ENCODE measurements around the gene NOP58.

Gene NOP58, protein sequence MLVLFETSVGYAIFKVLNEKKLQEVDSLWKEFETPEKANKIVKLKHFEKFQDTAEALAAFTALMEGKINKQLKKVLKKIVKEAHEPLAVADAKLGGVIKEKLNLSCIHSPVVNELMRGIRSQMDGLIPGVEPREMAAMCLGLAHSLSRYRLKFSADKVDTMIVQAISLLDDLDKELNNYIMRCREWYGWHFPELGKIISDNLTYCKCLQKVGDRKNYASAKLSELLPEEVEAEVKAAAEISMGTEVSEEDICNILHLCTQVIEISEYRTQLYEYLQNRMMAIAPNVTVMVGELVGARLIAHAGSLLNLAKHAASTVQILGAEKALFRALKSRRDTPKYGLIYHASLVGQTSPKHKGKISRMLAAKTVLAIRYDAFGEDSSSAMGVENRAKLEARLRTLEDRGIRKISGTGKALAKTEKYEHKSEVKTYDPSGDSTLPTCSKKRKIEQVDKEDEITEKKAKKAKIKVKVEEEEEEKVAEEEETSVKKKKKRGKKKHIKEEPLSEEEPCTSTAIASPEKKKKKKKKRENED

DNA sequence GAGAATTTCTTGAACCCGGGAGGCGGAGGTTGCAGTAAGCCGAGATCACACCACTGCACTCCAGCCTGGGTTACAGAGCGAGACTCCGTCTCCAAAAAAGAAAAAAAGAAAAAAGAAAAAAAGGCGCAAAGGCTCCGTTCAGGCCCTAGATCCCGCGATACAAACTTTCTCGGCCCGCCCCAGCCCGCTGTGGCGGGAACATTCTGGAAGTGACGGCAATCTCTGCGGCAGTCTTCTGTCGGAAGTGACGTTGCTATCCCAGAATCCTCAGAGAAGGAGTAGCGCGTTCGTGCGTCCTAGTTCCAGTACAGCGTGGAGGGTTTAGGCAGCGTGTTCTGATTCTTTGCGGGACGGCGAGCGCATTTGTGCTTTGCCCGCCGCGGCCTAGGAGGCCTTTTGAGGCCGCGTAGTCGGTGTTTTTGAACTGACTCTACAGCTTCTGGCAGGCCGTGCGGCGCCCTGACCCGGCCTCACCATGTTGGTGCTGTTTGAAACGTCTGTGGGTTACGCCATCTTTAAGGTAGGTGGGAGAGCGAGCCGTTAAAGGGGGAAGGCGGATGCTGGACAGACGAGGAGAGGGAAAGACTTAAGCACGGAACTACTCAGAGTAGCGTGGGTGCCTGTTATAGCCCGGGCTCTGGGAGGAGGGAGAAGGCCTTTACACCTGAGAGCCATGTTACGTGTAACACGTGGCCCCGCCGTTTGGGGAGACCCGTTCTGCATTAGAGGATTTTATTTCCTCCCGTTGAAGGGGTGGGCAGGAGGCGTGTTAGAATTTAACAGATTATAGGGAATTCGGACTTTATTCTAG is at the start of gene NOP58:
NOP58 (plus strand) TSS at position 297 of the 811 bp plus-strand sequence; CDS start at position 476, 179 bp downstream.
- ATAC-seq = peak; percentile 96
- TF ChIP-seq ZNF565 (CRISPR knock-in tag; conservative IDR thresholded peaks at IDR 0.05; ENCODE audit: low read depth) = no peak
- TF ChIP-seq, protein P1, sequence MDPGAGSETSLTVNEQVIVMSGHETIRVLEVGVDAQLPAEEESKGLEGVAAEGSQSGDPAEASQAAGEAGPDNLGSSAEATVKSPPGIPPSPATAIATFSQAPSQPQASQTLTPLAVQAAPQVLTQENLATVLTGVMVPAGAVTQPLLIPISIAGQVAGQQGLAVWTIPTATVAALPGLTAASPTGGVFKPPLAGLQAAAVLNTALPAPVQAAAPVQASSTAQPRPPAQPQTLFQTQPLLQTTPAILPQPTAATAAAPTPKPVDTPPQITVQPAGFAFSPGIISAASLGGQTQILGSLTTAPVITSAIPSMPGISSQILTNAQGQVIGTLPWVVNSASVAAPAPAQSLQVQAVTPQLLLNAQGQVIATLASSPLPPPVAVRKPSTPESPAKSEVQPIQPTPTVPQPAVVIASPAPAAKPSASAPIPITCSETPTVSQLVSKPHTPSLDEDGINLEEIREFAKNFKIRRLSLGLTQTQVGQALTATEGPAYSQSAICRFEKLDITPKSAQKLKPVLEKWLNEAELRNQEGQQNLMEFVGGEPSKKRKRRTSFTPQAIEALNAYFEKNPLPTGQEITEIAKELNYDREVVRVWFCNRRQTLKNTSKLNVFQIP (CRISPR knock-in tag; IDR thresholded peaks at IDR 0.05; ENCODE audit: borderline replicate concordance, low read depth) = 0 out of 2 replicates have a peak, but pooled peaks have one; percentile 47
- TF ChIP-seq, protein P2, sequence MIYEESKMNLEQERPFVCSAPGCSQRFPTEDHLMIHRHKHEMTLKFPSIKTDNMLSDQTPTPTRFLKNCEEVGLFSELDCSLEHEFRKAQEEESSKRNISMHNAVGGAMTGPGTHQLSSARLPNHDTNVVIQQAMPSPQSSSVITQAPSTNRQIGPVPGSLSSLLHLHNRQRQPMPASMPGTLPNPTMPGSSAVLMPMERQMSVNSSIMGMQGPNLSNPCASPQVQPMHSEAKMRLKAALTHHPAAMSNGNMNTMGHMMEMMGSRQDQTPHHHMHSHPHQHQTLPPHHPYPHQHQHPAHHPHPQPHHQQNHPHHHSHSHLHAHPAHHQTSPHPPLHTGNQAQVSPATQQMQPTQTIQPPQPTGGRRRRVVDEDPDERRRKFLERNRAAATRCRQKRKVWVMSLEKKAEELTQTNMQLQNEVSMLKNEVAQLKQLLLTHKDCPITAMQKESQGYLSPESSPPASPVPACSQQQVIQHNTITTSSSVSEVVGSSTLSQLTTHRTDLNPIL (CRISPR knock-in tag; IDR thresholded peaks at IDR 0.05; ENCODE audit: low read depth) = no peak
- TF ChIP-seq, protein P3, sequence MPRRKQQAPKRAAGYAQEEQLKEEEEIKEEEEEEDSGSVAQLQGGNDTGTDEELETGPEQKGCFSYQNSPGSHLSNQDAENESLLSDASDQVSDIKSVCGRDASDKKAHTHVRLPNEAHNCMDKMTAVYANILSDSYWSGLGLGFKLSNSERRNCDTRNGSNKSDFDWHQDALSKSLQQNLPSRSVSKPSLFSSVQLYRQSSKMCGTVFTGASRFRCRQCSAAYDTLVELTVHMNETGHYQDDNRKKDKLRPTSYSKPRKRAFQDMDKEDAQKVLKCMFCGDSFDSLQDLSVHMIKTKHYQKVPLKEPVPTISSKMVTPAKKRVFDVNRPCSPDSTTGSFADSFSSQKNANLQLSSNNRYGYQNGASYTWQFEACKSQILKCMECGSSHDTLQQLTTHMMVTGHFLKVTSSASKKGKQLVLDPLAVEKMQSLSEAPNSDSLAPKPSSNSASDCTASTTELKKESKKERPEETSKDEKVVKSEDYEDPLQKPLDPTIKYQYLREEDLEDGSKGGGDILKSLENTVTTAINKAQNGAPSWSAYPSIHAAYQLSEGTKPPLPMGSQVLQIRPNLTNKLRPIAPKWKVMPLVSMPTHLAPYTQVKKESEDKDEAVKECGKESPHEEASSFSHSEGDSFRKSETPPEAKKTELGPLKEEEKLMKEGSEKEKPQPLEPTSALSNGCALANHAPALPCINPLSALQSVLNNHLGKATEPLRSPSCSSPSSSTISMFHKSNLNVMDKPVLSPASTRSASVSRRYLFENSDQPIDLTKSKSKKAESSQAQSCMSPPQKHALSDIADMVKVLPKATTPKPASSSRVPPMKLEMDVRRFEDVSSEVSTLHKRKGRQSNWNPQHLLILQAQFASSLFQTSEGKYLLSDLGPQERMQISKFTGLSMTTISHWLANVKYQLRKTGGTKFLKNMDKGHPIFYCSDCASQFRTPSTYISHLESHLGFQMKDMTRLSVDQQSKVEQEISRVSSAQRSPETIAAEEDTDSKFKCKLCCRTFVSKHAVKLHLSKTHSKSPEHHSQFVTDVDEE (CRISPR knock-in tag; IDR thresholded peaks at IDR 0.05) = no peak

DNA sequence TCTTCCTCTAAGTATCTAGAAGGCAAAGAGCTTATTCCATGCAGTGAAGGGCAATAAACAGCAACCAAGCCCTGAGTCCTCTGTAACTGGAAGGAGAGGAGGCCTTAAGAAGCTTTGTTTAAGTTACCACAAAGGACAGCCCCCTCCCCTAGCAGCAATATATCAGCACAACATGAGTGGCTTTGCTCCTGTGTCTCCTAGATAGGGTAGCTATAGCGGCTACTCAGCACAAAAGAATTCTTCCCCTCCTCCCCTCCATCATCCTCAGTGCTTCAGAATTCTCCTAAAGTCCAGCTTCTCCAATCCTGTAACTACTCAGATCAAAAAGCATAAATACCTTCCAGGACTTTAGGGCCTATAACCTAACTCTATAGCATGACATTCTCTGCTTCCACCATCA is 43.7 kb upstream of the NOP58 start:
- TF ChIP-seq, protein P4, sequence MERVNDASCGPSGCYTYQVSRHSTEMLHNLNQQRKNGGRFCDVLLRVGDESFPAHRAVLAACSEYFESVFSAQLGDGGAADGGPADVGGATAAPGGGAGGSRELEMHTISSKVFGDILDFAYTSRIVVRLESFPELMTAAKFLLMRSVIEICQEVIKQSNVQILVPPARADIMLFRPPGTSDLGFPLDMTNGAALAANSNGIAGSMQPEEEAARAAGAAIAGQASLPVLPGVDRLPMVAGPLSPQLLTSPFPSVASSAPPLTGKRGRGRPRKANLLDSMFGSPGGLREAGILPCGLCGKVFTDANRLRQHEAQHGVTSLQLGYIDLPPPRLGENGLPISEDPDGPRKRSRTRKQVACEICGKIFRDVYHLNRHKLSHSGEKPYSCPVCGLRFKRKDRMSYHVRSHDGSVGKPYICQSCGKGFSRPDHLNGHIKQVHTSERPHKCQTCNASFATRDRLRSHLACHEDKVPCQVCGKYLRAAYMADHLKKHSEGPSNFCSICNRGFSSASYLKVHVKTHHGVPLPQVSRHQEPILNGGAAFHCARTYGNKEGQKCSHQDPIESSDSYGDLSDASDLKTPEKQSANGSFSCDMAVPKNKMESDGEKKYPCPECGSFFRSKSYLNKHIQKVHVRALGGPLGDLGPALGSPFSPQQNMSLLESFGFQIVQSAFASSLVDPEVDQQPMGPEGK (CRISPR knock-in tag; IDR thresholded peaks at IDR 0.05; ENCODE audit: borderline replicate concordance) = no peak
- TF ChIP-seq PPARA (CRISPR knock-in tag; IDR thresholded peaks at IDR 0.05; ENCODE audit: borderline replicate concordance) (no peak), RARB (CRISPR knock-in tag; IDR thresholded peaks at IDR 0.05) (no peak), CSDC2 (CRISPR knock-in tag; IDR thresholded peaks at IDR 0.05) (no peak)
- TF ChIP-seq, protein P3 (CRISPR knock-in tag; IDR thresholded peaks at IDR 0.05) = no peak
- ATAC-seq = peak; percentile 88

DNA sequence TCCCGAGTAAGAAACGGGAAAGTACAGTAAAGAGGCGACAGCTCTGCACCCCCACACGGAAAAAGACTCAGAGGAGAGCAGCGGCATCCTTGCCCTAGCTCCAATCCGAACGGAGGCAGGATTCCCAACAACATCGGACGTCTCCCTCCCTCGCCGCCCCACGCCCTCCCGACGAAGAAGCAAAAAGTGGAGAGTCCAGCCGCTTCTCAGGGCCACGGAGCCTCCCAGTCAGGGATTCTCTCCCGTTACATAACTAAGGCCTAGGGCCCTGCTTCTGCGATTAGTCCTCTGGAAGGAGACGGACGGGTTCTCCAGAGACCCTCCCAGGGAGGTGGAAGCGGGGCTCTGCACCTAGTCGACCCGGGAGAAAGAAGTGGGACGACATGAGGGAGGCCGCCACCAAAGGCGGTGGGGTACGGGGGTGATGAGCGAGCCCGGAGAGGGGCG is 27.8 kb upstream of the NOP58 start:
- TF ChIP-seq, protein P5, sequence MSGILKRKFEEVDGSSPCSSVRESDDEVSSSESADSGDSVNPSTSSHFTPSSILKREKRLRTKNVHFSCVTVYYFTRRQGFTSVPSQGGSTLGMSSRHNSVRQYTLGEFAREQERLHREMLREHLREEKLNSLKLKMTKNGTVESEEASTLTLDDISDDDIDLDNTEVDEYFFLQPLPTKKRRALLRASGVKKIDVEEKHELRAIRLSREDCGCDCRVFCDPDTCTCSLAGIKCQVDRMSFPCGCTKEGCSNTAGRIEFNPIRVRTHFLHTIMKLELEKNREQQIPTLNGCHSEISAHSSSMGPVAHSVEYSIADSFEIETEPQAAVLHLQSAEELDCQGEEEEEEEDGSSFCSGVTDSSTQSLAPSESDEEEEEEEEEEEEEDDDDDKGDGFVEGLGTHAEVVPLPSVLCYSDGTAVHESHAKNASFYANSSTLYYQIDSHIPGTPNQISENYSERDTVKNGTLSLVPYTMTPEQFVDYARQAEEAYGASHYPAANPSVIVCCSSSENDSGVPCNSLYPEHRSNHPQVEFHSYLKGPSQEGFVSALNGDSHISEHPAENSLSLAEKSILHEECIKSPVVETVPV (CRISPR knock-in tag; IDR thresholded peaks at IDR 0.05) = no peak
- TF ChIP-seq, protein P2 (CRISPR knock-in tag; IDR thresholded peaks at IDR 0.05; ENCODE audit: low read depth) = no peak
- TF ChIP-seq ZC3H10 (CRISPR knock-in tag; IDR thresholded peaks at IDR 0.05) (no peak), TCF4 (CRISPR knock-in tag; IDR thresholded peaks at IDR 0.05; ENCODE audit: borderline replicate concordance) (no peak), ZNF70 (CRISPR knock-in tag; IDR thresholded peaks at IDR 0.05) (no peak), PPARA (CRISPR knock-in tag; IDR thresholded peaks at IDR 0.05; ENCODE audit: borderline replicate concordance) (no peak), TOX (CRISPR knock-in tag; IDR thresholded peaks at IDR 0.05; ENCODE audit: borderline replicate concordance) (no peak), ZFP30 (CRISPR knock-in tag; IDR thresholded peaks at IDR 0.05) (no peak), ESRRG (CRISPR knock-in tag; IDR thresholded peaks at IDR 0.05) (no peak)
- TF ChIP-seq, protein P4 (CRISPR knock-in tag; IDR thresholded peaks at IDR 0.05; ENCODE audit: borderline replicate concordance) = no peak
- ATAC-seq = peak; percentile 78

Measured in SK-N-SH treated with all-trans-retinoic acid at 6 μM for 48 hours (cell line).